ENCODE measurements around the gene TLCD1. TPM values are rescaled to one million over a fixed set of nuclear protein-coding genes. Genes with fewer than 3 reads are reported as not detected.
A peak's percentile ranks its signal among the peaks of the same experiment; 100 is the strongest.

The TLCD1 gene
- total RNA-seq, 1 donor from 2014 or later, result 8.2 TPM

- H3K36me3 Mint-ChIP-seq (ENCODE audit: unreplicated experiment), result peaks cover 14% of the 10 kb centered on the region
- peak overlapping the region; percentile 16 for H3K4me3 Mint-ChIP-seq (ENCODE audit: unreplicated experiment)
- H3K27me3 Mint-ChIP-seq (ENCODE audit: unreplicated experiment), result peaks cover 4% of the 10 kb centered on the region
- H3K27ac Mint-ChIP-seq (ENCODE audit: unreplicated experiment), result peak overlapping the region; percentile 72
- H3K9me3 Mint-ChIP-seq (ENCODE audit: unreplicated experiment), result no peaks in the 10 kb centered on the region
- H3K4me1 Mint-ChIP-seq (ENCODE audit: low read depth, unreplicated experiment), result peaks cover 13% of the 10 kb centered on the region
- no peak for TF ChIP-seq CTCF (IDR thresholded peaks at IDR 0.05; ENCODE audit: partially characterized antibody, unreplicated experiment)
- no peak for DNase-seq
Measured at GRCh38 chr17:28684963-28685362, 41.1 kb downstream of the TLCD1 start.

- TF ChIP-seq CTCF (IDR thresholded peaks at IDR 0.05; ENCODE audit: partially characterized antibody, unreplicated experiment), result no peak
- DNase-seq, result no peak
- Mint-ChIP-seq H3K36me3 (ENCODE audit: unreplicated experiment) (no peaks in the 10 kb centered on the region), H3K4me3 (ENCODE audit: unreplicated experiment) (no peak overlapping the region), H3K4me1 (ENCODE audit: low read depth, unreplicated experiment) (peaks cover 13% of the 10 kb centered on the region), H3K9me3 (ENCODE audit: unreplicated experiment) (no peaks in the 10 kb centered on the region), H3K27me3 (ENCODE audit: unreplicated experiment) (peaks cover 4% of the 10 kb centered on the region), H3K27ac (ENCODE audit: unreplicated experiment) (no peak overlapping the region)
Measured at GRCh38 chr17:28682655-28683054, 43.4 kb downstream of the TLCD1 start.

- Mint-ChIP-seq H3K4me3 (ENCODE audit: unreplicated experiment) (no peak overlapping the region), H3K9me3 (ENCODE audit: unreplicated experiment) (peaks cover 5% of the 10 kb centered on the region), H3K27me3 (ENCODE audit: unreplicated experiment) (no peaks in the 10 kb centered on the region), H3K36me3 (ENCODE audit: unreplicated experiment) (peaks cover 12% of the 10 kb centered on the region), H3K27ac (ENCODE audit: unreplicated experiment) (no peak overlapping the region), H3K4me1 (ENCODE audit: low read depth, unreplicated experiment) (no peaks in the 10 kb centered on the region)
- no peak for DNase-seq
- TF ChIP-seq CTCF (IDR thresholded peaks at IDR 0.05; ENCODE audit: partially characterized antibody, unreplicated experiment), result no peak
Measured at GRCh38 chr17:28675980-28676379, 50.1 kb downstream of the TLCD1 start.

- Mint-ChIP-seq H3K4me3 (ENCODE audit: unreplicated experiment) (no peak overlapping the region), H3K27ac (ENCODE audit: unreplicated experiment) (no peak overlapping the region), H3K4me1 (ENCODE audit: low read depth, unreplicated experiment) (no peaks in the 10 kb centered on the region), H3K36me3 (ENCODE audit: unreplicated experiment) (peaks cover 12% of the 10 kb centered on the region), H3K27me3 (ENCODE audit: unreplicated experiment) (no peaks in the 10 kb centered on the region), H3K9me3 (ENCODE audit: unreplicated experiment) (peaks cover 5% of the 10 kb centered on the region)
- no peak for TF ChIP-seq CTCF (IDR thresholded peaks at IDR 0.05; ENCODE audit: partially characterized antibody, unreplicated experiment)
- DNase-seq, result no peak
Measured at GRCh38 chr17:28675490-28675889, 50.5 kb downstream of the TLCD1 start.

Other genes with a start within 250 kb of the TLCD1 start
- gene FOXN1, start 219.9 kb downstream of the TLCD1 start, total RNA-seq (ENCODE audit: unreplicated experiment), result not detected
- 57.2 TPM for gene UNC119, start 173.6 kb downstream of the TLCD1 start, total RNA-seq (ENCODE audit: unreplicated experiment)
- gene PIGS, start 154.7 kb downstream of the TLCD1 start, total RNA-seq (ENCODE audit: unreplicated experiment), result 63.1 TPM
- 50.9 TPM for gene ALDOC, start 149.3 kb downstream of the TLCD1 start, total RNA-seq (ENCODE audit: unreplicated experiment)
- 31.5 TPM for gene SPAG5, start 127.2 kb downstream of the TLCD1 start, total RNA-seq (ENCODE audit: unreplicated experiment)
- 44.5 TPM for gene RSKR, start 112.0 kb downstream of the TLCD1 start, total RNA-seq (ENCODE audit: unreplicated experiment)
- gene BLTP2, start 81.1 kb downstream of the TLCD1 start, total RNA-seq (ENCODE audit: unreplicated experiment), result 181 TPM
- gene SDF2, start 64.3 kb downstream of the TLCD1 start, total RNA-seq (ENCODE audit: unreplicated experiment), result 54.3 TPM
- gene SUPT6H, start 64.0 kb downstream of the TLCD1 start, total RNA-seq (ENCODE audit: unreplicated experiment), result 108 TPM
- gene PROCA1, start 14.3 kb downstream of the TLCD1 start, total RNA-seq (ENCODE audit: unreplicated experiment), result 36.5 TPM
- gene RAB34, start 8.4 kb downstream of the TLCD1 start, total RNA-seq (ENCODE audit: unreplicated experiment), result 54.3 TPM
- gene RPL23A, start 6.2 kb downstream of the TLCD1 start, total RNA-seq (ENCODE audit: unreplicated experiment), result 627 TPM
- gene NEK8, start 2.6 kb upstream of the TLCD1 start, total RNA-seq (ENCODE audit: unreplicated experiment), result 5.9 TPM
- gene TRAF4, start 17.8 kb upstream of the TLCD1 start, total RNA-seq (ENCODE audit: unreplicated experiment), result 373 TPM
- gene FAM222B, start 116.6 kb upstream of the TLCD1 start, total RNA-seq (ENCODE audit: unreplicated experiment), result 44.0 TPM
- gene ERAL1, start 128.8 kb upstream of the TLCD1 start, total RNA-seq (ENCODE audit: unreplicated experiment), result 53.3 TPM
- gene FLOT2, start 171.5 kb upstream of the TLCD1 start, total RNA-seq (ENCODE audit: unreplicated experiment), result 143 TPM
- gene DHRS13, start 176.8 kb upstream of the TLCD1 start, total RNA-seq (ENCODE audit: unreplicated experiment), result 17.0 TPM
- 59.8 TPM for gene PHF12, start 225.3 kb upstream of the TLCD1 start, total RNA-seq (ENCODE audit: unreplicated experiment)

Measured in glutamatergic neuron (in vitro differentiated cells).